Skin of body (tissue), 2 donors: ENCODE measurements around the gene CACNA2D1. TPM values are rescaled to one million over a fixed set of nuclear protein-coding genes. Genes with fewer than 3 reads are reported as not detected.
A peak's percentile ranks its signal among the peaks of the same experiment; 100 is the strongest.

ENCODE experiments used
- DNase-seq: peaks from one replicate; lab custom pipeline; 2025; lab: John Stamatoyannopoulos, UW
- total RNA-seq: library from RNA; depleted of rRNA; stranded (reverse); fragments of >200 nt; gene quantifications from one replicate; pipeline ENCODE4 v1.2.3, GENCODE V29; 2014

Gene CACNA2D1
- total RNA-seq = 54.4 TPM

GRCh38 chr7:82443547-82444219, at the start of gene CACNA2D1:
Gene CACNA2D1 (minus strand): TSS chr7:82443777.
- peak; percentile 88 for DNase-seq

- DNase-seq = no peak
Measured at GRCh38 chr7:82481499-82482097, 38.0 kb upstream of the CACNA2D1 start.

GRCh38 chr7:82477733-82478515, 34.3 kb upstream of the CACNA2D1 start:
- no peak for DNase-seq

- DNase-seq = no peak
Measured at GRCh38 chr7:82472966-82473365, 29.4 kb upstream of the CACNA2D1 start.

- DNase-seq = no peak
Measured at GRCh38 chr7:82471351-82472020, 27.9 kb upstream of the CACNA2D1 start.

- DNase-seq = no peak
Measured at GRCh38 chr7:82469207-82469606, 25.6 kb upstream of the CACNA2D1 start.

- no peak for DNase-seq
Measured at GRCh38 chr7:82468435-82468834, 24.9 kb upstream of the CACNA2D1 start.

- DNase-seq = no peak
Measured at GRCh38 chr7:82467020-82467419, 23.4 kb upstream of the CACNA2D1 start.

GRCh38 chr7:82464372-82464771, 20.8 kb upstream of the CACNA2D1 start:
- DNase-seq = no peak

- DNase-seq = no peak
Measured at GRCh38 chr7:82455295-82455694, 11.7 kb upstream of the CACNA2D1 start.

- DNase-seq = no peak
Measured at GRCh38 chr7:82450759-82451158, 7.2 kb upstream of the CACNA2D1 start.

GRCh38 chr7:82449910-82450309, 6.3 kb upstream of the CACNA2D1 start:
- DNase-seq = no peak

- no peak for DNase-seq
Measured at GRCh38 chr7:82446897-82447296, 3.3 kb upstream of the CACNA2D1 start.

GRCh38 chr7:82445271-82445670, 1.7 kb upstream of the CACNA2D1 start:
- no peak for DNase-seq

- no peak for DNase-seq
Measured at GRCh38 chr7:82444220-82444909, 788 bp upstream of the CACNA2D1 start.

GRCh38 chr7:82443036-82443546, 486 bp downstream of the CACNA2D1 start:
- DNase-seq = no peak

- DNase-seq = no peak
Measured at GRCh38 chr7:82442492-82443035, 1.0 kb downstream of the CACNA2D1 start.

GRCh38 chr7:82441669-82442478, 1.7 kb downstream of the CACNA2D1 start:
- DNase-seq = no peak

- no peak for DNase-seq
Measured at GRCh38 chr7:82438521-82438920, 5.1 kb downstream of the CACNA2D1 start.

GRCh38 chr7:82435769-82436168, 7.8 kb downstream of the CACNA2D1 start:
- DNase-seq = no peak
